SJCRH30 (cell line): ENCODE results near the gene MYRIP. TPM values are rescaled to one million over a fixed set of nuclear protein-coding genes. Genes with fewer than 3 reads are reported as not detected.

Experiments
- DNase-seq, 2 experiments: peaks; one replicate each; pipeline ENCODE4 v3.0.0-alpha.2; 2015 to 2020
- H3K27ac ChIP-seq: fragments of 250-450 bp; sonication (Bioruptor Pico); 2 replicates; pipeline ENCODE4 v1.5.1; 2020; ENCODE audit warnings: mild to moderate bottlenecking, moderate library complexity
- H3K27me3 ChIP-seq: fragments of 250-450 bp; sonication (Bioruptor Pico); 2 replicates; pipeline ENCODE4 v1.5.1; 2020; ENCODE audit warnings: mild to moderate bottlenecking, moderate library complexity
- H3K36me3 ChIP-seq: fragments of 250-450 bp; sonication (Bioruptor Pico); 2 replicates; pipeline ENCODE4 v1.5.1; 2020; ENCODE audit warnings: mild to moderate bottlenecking, moderate library complexity
- H3K4me1 ChIP-seq: fragments of 250-450 bp; sonication (Bioruptor Pico); 2 replicates; pipeline ENCODE4 v1.5.1; 2020; ENCODE audit warnings: mild to moderate bottlenecking, moderate library complexity
- H3K4me3 ChIP-seq: fragments of 250-450 bp; sonication (Bioruptor Pico); 2 replicates; pipeline ENCODE4 v1.5.1; 2020; ENCODE audit warnings: mild to moderate bottlenecking, moderate library complexity
- H3K9me3 ChIP-seq: fragments of 250-450 bp; sonication (Bioruptor Pico); replicated peaks from 2 replicates; pipeline ENCODE4 v1.5.1; 2020; ENCODE audit warnings: mild to moderate bottlenecking, moderate library complexity
- total RNA-seq: library from RNA; depleted of rRNA; stranded (reverse); fragments of >200 nt; shearing (Covaris generic); gene quantifications from 2 replicates; pipeline ENCODE4 v1.2.3, GENCODE V29; 2014

Gene MYRIP
- total RNA-seq, 1 experiment from 2014 or later, result not detected

DNA sequence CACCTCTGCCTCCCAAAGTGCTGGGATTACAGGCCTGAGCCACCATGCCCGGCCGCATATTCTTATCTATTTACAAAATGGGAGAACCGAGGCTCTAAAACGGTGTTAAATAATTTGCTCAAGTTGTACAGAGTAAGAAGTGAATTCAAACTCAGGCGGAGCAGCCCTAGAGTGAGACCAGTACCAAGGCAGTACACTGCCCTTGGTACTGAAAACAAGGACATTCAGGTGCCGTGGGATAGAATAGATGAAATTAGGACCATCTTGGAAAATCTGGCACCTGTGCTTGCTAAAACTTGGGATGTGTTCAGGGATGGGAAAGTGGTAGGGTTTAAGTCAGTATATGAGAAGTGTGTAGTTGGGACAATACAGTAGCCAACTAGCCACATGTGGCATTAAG lies 100.7 kb downstream of the MYRIP start:
- H3K4me1 ChIP-seq, result no peaks in the 10 kb centered on the region
- no peaks in the 10 kb centered on the region for H3K36me3 ChIP-seq
- H3K4me3 ChIP-seq, result no peak overlapping the region
- H3K27ac ChIP-seq, result no peak overlapping the region
- no peaks in the 10 kb centered on the region for H3K9me3 ChIP-seq
- DNase-seq, result no peak
- H3K27me3 ChIP-seq, result no peaks in the 10 kb centered on the region

DNA sequence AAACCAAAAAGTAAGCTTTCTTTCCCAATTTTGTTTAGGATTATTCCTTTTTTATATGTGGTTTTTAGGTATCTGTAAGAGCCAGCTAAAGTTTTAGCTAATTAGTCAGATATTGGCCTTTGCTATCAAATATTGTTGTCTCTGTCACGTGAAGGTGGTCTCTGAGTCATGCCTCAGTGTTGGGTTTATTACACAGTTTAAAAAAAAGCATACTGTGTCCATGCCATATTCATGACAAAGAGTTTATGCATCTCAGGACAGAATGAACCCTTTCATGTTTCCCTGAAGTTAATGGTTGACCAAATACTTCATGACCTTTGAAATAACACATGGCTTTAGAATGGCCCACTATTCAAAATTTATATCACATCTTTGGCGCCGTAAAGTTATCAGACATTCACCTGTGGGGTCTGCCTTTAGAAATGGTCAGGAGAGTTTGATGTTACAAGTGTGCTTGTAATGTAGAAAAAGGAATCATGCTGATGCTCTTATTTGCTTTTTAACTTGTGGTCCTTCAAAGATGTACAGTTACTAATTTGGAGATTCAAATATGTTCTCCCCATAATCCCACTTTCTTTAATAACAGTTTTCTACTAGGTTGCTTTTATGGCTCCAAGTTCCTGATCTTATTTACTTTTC lies 101.5 kb downstream of the MYRIP start:
- Histone ChIP-seq H3K4me1 (no peaks in the 10 kb centered on the region), H3K4me3 (no peak overlapping the region), H3K27ac (no peak overlapping the region), H3K36me3 (no peaks in the 10 kb centered on the region), H3K27me3 (no peaks in the 10 kb centered on the region), H3K9me3 (no peaks in the 10 kb centered on the region)
- DNase-seq, result no peak

DNA sequence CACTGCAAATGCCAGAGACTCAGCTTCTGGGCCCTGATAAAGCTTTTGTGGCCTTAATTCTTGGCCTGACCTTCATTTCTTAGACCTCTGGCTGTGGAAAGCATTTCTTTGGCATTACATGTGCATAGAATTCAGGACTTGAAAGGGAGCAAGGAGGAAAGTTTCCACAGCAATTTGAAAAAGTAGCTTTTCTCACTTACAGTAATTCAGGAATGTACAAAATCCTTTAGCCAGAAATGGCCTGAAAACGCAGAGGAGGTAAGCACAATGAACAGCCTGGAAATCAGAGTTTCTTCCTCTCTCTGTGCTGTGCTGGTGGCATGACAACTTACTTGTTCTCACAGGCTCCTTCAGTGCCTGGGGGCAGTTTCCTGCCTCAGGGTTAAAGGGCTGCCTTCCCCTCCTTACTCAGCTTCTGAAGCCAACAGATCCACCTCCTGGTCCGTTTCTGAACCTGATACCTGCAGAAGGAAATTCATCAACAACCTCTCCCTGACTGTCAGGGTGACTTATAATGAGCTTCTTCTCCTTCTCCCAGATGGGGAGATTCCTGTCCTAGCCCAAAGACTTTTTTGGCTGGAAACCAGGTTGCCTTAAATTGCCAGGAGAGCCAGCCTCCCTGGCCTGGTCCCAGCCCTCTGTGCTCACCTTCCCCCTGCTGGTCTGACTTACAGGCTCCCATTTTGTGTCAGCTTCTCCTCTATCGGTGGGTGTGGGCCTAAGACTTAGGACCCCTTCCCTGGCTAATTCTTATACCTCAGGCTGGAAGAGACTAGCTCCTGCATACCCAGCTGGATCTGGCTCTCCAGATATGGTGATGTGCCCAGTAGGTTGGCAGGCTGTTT lies 102.3 kb downstream of the MYRIP start:
- Histone ChIP-seq H3K4me1 (no peaks in the 10 kb centered on the region), H3K36me3 (no peaks in the 10 kb centered on the region), H3K27me3 (no peaks in the 10 kb centered on the region), H3K27ac (no peak overlapping the region), H3K4me3 (no peak overlapping the region), H3K9me3 (no peaks in the 10 kb centered on the region)
- no peak for DNase-seq

DNA sequence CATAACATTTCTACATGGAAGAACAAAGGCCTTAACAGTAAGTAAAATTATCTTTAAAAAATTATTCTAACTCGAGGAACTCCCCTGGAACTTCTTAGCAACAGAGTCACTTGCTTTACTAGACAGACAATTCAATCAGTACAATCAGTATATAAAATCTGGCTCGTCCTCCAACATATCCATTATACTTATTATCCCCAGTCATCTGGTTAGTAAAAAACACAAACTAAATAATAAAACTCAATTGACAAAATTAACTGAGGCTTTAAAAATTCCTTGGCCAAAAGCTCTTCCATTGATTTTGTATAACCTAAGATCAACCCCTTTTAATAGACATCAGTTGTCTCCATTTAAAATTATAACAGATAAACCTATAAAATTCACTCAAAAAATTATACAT lies 105.6 kb downstream of the MYRIP start:
- Histone ChIP-seq H3K9me3 (no peaks in the 10 kb centered on the region), H3K27ac (no peak overlapping the region), H3K27me3 (no peaks in the 10 kb centered on the region), H3K4me1 (no peaks in the 10 kb centered on the region), H3K4me3 (no peak overlapping the region), H3K36me3 (no peaks in the 10 kb centered on the region)
- no peak for DNase-seq

DNA sequence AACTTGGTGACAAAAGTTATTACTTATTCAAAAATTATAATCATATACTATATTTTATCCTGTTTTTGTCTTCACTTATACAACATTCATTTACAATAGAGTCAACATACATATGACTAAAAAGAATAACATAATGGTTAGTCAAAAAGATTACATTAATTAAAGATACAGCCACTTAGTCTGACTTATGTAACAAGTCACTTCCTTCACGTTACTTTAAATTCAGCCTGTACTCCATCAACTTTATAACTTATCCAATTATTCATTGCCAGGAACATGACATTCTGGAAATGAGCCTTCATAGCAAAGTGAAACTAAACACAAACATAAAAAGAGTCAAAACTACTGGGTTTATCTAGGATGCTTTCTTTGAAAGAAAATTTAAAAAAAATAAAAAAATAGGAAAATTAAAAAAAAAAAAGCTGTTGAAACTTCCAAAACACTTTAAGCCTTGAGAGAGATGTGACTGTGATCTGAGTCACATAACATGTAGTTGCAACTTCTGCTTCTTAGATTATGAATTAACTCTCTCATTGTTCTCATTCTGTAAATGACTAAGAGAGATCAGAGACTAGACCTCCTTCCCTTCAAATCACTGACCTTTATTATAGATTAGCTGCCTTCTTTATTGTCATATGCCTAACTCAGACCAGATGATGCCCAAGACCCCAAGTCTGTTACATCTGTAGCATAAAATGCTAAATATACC lies 107.8 kb downstream of the MYRIP start:
- no peaks in the 10 kb centered on the region for H3K9me3 ChIP-seq
- H3K36me3 ChIP-seq, result no peaks in the 10 kb centered on the region
- no peak overlapping the region for H3K4me3 ChIP-seq
- DNase-seq, result no peak
- H3K27me3 ChIP-seq, result no peaks in the 10 kb centered on the region
- H3K4me1 ChIP-seq, result no peaks in the 10 kb centered on the region
- no peak overlapping the region for H3K27ac ChIP-seq

DNA sequence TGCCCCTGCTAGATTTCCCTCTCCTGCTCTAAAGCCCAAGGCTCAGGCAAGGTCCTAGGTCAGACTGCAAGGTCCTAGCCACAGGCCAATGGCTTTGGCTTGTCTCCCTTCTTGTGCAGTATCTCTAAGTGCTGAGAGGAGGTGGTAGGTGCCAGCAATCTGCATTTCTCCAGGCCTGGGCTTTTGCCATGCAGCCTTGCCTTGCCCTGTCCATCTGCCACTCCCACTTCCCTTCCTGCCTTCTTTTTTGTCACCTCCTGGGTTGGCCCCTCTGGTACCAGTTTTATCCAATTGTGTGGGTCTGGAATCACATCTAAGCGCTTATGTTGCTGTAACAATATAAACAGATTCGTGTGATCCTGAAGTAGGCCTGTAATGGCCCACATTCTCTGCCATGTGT lies 109.9 kb downstream of the MYRIP start:
- no peak for DNase-seq
- no peaks in the 10 kb centered on the region for H3K36me3 ChIP-seq
- no peaks in the 10 kb centered on the region for H3K27me3 ChIP-seq
- H3K4me3 ChIP-seq, result no peak overlapping the region
- H3K27ac ChIP-seq, result no peak overlapping the region
- no peaks in the 10 kb centered on the region for H3K9me3 ChIP-seq
- no peaks in the 10 kb centered on the region for H3K4me1 ChIP-seq

DNA sequence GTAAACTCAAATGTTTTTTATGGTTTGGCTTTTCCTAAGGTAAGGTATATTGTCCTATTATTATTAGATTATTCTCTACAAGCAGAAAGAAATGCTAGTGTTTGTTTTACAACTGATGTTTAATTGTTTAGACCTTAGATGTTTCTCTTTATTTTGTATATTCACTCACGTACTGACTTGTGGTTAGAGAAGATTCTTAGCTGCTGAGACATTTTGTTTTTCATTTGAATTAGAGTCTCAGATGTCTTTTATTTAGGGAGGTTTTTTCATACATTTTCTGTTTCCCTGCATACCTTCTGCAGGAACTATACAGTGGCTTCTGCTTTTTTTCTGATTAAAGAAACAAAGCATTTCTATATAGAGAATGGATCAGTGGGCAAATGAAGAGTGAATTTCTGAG lies 110.9 kb downstream of the MYRIP start:
- Histone ChIP-seq H3K27me3 (no peaks in the 10 kb centered on the region), H3K4me3 (no peak overlapping the region), H3K4me1 (no peaks in the 10 kb centered on the region), H3K36me3 (no peaks in the 10 kb centered on the region), H3K27ac (no peak overlapping the region), H3K9me3 (no peaks in the 10 kb centered on the region)
- DNase-seq, result no peak

DNA sequence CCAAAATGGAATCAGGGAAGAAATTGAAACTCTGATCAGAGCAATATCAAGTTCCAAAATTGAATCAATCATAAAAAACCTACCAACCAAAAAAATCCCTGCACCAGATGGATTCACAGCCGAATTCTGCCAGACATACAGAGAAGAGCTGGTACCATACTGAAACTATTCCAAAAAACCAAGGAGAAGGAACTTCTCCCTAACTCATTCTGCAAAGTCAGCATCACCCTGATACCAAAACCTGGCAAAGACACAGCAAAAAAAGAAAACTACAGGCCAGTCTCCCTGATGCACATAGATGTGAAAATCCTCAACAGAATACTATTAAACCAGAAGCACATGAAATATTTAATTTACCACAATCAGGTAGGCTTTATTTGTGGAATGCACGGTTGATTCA lies 118.1 kb downstream of the MYRIP start:
- H3K4me1 ChIP-seq, result no peaks in the 10 kb centered on the region
- DNase-seq, result no peak
- H3K36me3 ChIP-seq, result no peaks in the 10 kb centered on the region
- no peak overlapping the region for H3K27ac ChIP-seq
- no peaks in the 10 kb centered on the region for H3K9me3 ChIP-seq
- no peaks in the 10 kb centered on the region for H3K27me3 ChIP-seq
- H3K4me3 ChIP-seq, result no peak overlapping the region

DNA sequence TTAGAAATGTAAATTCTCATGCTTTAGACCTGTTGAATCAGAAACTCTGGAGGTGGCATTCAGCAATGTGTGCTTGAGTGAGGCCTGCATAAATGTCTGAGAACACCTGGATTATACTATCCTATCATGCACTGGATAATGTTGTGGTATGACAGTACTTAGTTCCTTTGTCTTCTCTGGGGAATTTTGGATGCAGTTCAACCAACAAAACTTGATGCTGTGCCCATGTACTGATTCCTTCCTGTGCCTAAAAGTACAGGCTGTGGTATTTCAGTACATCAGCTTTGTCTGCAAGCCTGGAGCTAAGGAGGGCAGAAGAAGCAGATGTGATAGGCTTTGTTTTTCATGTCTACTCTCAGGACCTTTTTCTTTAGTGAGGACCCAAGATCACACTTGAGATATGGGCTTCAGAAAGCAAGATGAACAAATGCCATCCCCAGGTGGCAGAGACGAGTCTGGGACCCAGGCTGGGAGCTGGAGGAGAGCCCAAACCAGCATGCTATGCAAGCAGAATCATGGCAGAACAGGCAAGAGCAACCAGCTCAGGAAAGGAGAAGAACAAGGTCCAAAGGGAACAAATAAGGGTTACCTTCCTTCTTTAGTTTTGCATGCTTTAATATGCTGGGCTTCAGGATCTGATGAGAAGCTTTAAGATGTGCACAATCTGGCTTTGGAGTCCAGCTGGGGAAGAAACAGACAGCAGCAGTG lies 124.7 kb downstream of the MYRIP start:
- no peak overlapping the region for H3K4me3 ChIP-seq
- no peaks in the 10 kb centered on the region for H3K36me3 ChIP-seq
- no peaks in the 10 kb centered on the region for H3K4me1 ChIP-seq
- H3K9me3 ChIP-seq, result no peaks in the 10 kb centered on the region
- no peak overlapping the region for H3K27ac ChIP-seq
- H3K27me3 ChIP-seq, result no peaks in the 10 kb centered on the region
- no peak for DNase-seq

DNA sequence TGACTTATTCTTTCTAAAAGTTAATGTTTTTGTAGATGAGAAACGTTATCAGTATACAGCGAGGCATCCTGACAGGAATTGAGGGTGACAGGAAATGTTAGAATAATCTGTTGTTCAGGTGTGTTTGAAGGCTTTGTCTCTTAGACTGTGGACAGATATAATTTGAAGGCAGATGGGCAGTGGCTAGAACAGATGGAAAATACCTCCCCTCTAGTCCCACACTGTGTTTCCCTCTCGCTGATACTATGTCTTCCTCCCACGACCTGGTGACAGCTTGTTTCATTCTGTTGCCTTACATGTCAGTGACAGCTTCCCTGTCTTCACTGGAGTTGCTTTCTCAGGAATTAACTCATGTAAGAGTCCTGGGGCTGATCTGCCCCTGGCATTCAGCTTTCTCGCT lies 125.3 kb downstream of the MYRIP start:
- Histone ChIP-seq H3K4me3 (no peak overlapping the region), H3K27ac (no peak overlapping the region), H3K9me3 (no peaks in the 10 kb centered on the region), H3K4me1 (no peaks in the 10 kb centered on the region), H3K27me3 (no peaks in the 10 kb centered on the region), H3K36me3 (no peaks in the 10 kb centered on the region)
- DNase-seq, result no peak

DNA sequence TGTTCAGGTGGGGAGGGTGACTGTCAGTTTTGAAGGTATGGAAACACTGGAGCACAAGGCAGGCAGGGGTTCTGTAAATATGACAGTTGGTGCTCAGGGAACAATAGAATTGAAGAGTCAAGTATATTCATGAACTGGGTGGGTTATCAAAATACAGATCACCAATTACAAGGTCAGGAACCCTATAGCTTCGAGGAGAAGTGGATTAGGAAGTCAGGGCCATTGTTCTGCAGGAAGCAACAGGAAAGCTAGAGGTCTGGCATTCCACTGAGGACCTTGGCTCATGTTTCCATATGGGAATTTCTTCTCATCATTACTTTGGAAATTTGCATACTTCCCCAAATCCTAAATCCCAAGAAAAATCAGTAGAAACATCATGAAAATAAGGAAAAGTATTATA lies 125.9 kb downstream of the MYRIP start:
- Histone ChIP-seq H3K9me3 (no peaks in the 10 kb centered on the region), H3K36me3 (no peaks in the 10 kb centered on the region), H3K4me3 (no peak overlapping the region), H3K27me3 (no peaks in the 10 kb centered on the region), H3K27ac (no peak overlapping the region), H3K4me1 (no peaks in the 10 kb centered on the region)
- no peak for DNase-seq

DNA sequence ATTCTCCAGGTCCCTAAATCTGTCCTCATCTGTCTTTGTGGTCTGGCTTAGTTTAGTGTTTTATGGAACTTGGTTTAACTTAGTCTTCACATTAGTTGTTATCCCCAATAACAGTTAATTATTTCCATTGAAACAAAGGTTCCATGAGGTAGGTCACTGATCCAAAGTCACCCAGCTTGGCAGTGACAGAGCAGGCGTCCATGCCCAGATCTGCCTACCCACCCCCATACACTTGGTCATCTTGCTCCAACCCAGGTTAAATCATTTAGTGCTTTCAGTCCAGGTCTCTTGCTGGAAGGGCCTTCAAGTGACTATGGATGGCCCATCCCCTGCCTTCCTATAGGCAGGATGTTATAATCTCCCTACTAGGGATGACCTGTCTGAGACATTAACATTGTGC lies 127.4 kb downstream of the MYRIP start:
- H3K27me3 ChIP-seq, result no peaks in the 10 kb centered on the region
- H3K27ac ChIP-seq, result no peak overlapping the region
- no peaks in the 10 kb centered on the region for H3K4me1 ChIP-seq
- DNase-seq, result no peak
- no peaks in the 10 kb centered on the region for H3K36me3 ChIP-seq
- no peaks in the 10 kb centered on the region for H3K9me3 ChIP-seq
- H3K4me3 ChIP-seq, result no peak overlapping the region

DNA sequence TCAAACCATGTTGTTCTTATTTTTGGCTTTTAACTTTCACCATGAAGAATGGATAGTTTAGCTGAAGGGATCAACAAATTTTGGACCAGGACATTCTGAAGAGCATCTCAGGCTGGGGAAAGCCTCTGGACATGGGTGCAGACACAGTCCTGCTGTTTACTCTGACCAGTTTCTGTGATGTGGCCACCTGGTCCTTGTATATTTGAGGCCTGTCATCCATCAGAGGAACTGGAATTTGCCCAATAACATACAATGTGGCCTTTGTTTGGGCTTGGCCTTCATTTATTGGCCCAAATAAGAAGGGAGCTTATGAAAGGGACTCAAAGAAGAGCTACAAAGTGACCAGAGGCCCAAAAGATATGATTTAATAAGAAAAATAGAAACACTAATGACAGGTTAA lies 127.9 kb downstream of the MYRIP start:
- DNase-seq, result no peak
- Histone ChIP-seq H3K4me3 (no peak overlapping the region), H3K4me1 (no peaks in the 10 kb centered on the region), H3K27me3 (no peaks in the 10 kb centered on the region), H3K27ac (no peak overlapping the region), H3K36me3 (no peaks in the 10 kb centered on the region), H3K9me3 (no peaks in the 10 kb centered on the region)

DNA sequence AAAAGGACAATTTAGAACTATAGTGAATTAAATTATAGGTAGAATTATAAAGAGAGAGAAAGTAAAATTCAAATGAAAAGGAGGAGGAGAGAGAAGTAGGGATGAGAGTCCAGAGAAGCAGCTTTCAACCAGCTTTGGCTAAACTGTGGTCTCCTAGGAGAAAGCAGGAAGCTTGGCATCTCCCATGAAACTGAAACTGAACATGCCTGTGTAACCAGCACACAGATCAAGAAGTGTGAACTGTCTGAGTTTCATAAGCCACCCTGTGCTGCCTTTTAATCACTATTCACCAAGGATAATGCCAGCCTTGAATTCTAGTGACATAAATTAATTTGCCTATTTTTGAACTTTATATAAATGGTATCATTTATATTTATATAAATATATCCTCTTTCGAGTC lies 128.5 kb downstream of the MYRIP start:
- Histone ChIP-seq H3K36me3 (no peaks in the 10 kb centered on the region), H3K4me3 (no peak overlapping the region), H3K4me1 (no peaks in the 10 kb centered on the region), H3K9me3 (no peaks in the 10 kb centered on the region), H3K27me3 (no peaks in the 10 kb centered on the region), H3K27ac (no peak overlapping the region)
- DNase-seq, result no peak

DNA sequence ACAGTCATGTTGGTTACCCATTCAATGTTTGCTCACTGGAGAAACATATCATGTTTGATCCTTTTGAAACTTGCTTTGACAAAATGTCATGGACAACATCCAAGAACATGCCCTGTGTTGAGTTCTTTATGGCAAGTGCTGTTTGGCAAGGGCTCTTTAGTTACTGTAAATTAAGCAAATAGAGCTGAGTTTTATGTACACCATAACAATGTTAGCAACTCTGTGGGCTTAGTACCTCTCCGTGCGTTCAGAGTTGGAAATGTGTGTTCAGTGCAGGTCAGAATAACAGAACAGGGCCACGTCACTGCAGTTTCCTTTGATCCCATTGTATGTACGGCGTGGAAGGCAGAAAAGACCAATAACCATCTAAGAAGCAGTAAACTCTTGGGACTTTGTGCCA lies 132.5 kb downstream of the MYRIP start:
- no peak for DNase-seq
- Histone ChIP-seq H3K4me1 (no peaks in the 10 kb centered on the region), H3K4me3 (no peak overlapping the region), H3K27ac (no peak overlapping the region), H3K9me3 (no peaks in the 10 kb centered on the region), H3K36me3 (no peaks in the 10 kb centered on the region), H3K27me3 (no peaks in the 10 kb centered on the region)
